Spleen (tissue), 11 donors: ENCODE data around the gene ANKRD6. TPM values are rescaled to one million over a fixed set of nuclear protein-coding genes. Genes with fewer than 3 reads are reported as not detected.

Source experiments
- DNase-seq: peaks from one replicate; pipeline ENCODE4 v3.0.0-alpha.2; 2020
- H3K27ac ChIP-seq, 8 donors: fragments of 200-600 bp; sonication (generic) in 7 of 8; 1 replicate in 4 of 8; 2 replicates in 4 of 8; pipeline versions ENCODE4 v1.5.0 to v1.8.0; 2016 to 2021; ENCODE audit warnings: inconsistent platforms in 4 of 8, mild to moderate bottlenecking in 4 of 8, moderate library complexity in 1 of 8
- H3K27me3 ChIP-seq, 7 donors: fragments of 200-600 bp; sonication (generic) in 6 of 7; replicated peaks in 1 of 7; 1 replicate in 4 of 7; 2 replicates in 3 of 7; pipeline versions ENCODE4 v1.5.0 to v1.8.0; 2016 to 2021; ENCODE audit warnings: inconsistent platforms in 3 of 7, mild to moderate bottlenecking in 1 of 7
- H3K36me3 ChIP-seq, 6 donors: fragments of 200-600 bp; sonication (generic) in 5 of 6; 1 replicate in 4 of 6; 2 replicates in 2 of 6; pipeline versions ENCODE4 v1.5.0 to v1.8.0; 2016 to 2021; ENCODE audit warnings: inconsistent platforms in 2 of 6
- H3K4me1 ChIP-seq, 6 donors: fragments of 200-600 bp; sonication (generic) in 5 of 6; 1 replicate in 3 of 6; 2 replicates in 3 of 6; pipeline versions ENCODE4 v1.5.0 to v1.8.0; 2016 to 2021; ENCODE audit warnings: inconsistent platforms in 3 of 6
- H3K4me3 ChIP-seq, 8 donors: fragments of 200-600 bp; sonication (generic) in 7 of 8; 1 replicate in 4 of 8; 2 replicates in 4 of 8; pipeline versions ENCODE4 v1.5.0 to v1.8.0; 2016 to 2021; ENCODE audit warnings: inconsistent platforms in 4 of 8, mild to moderate bottlenecking in 4 of 8, moderate library complexity in 2 of 8
- H3K9me3 ChIP-seq, 8 donors: fragments of 200-600 bp; sonication (generic) in 7 of 8; 1 replicate in 4 of 8; 2 replicates in 4 of 8; pipeline versions ENCODE4 v1.5.0 to v1.8.0; 2016 to 2021; ENCODE audit warnings: inconsistent platforms in 4 of 8
- POLR2A ChIP-seq, 3 donors: fragments of 450-650 bp; IDR thresholded peaks; one replicate each; pipeline ENCODE4 v1.5.1; 2017; ENCODE audit warnings: antibody characterized with exemption in 3 of 3, mild to moderate bottlenecking in 1 of 3
- POLR2AphosphoS5 ChIP-seq, 3 donors: sonication (generic); formaldehyde crosslinking; IDR thresholded peaks; one replicate each; pipeline ENCODE4 v1.5.1; 2017; ENCODE audit warnings: antibody characterized with exemption in 3 of 3
- WGBS, 5 donors: extraction: QIAGEN DNeasy Blood & Tissue Kit in 3 of 5; methylation state at CpG; one replicate each; pipeline versions ENCODE4 v1.1.5 to v1.1.7; 2013 to 2018; 5-methylcytosine and 5-hydroxymethylcytosine counted together
- intact Hi-C: fragments of 100-400 bp; cut with DNase I; formaldehyde crosslinking; loops from one replicate; pipeline ENCODE4 v1.15.0; 2023; ENCODE audit warnings: low total_unique reads
- polyA plus RNA-seq, 3 donors: library from polyadenylated mRNA; stranded (reverse); fragments of 200-250 nt; gene quantifications; one replicate each; pipeline ENCODE4 v1.2.1, GENCODE V29; 2013
- total RNA-seq, 7 donors: library from RNA; depleted of rRNA in 3 of 7; stranded (reverse); fragments of >200 nt in 3 of 7; fragmentation: NEBNext Ultra II Directional in 4 of 7; extraction: Animal tissue kit (Norgen Biotek cat#: 25700) in 4 of 7; gene quantifications; one replicate each; pipeline versions ENCODE4 v1.1.0 to v1.2.1, GENCODE V29; 2016 to 2021
- TF ChIP-seq, protein P1 (sequence below), 11 experiments: fragments of 200-600 bp in 7 of 11; fragments of 450-650 bp in 4 of 11; sonication (generic) in 4 of 11; IDR thresholded peaks in 8 of 11; conservative IDR thresholded peaks in 3 of 11; 1 replicate in 7 of 11; 2 replicates in 4 of 11; pipeline versions ENCODE4 v1.4.0 to v1.8.0; 2016 to 2021; ENCODE audit warnings: antibody characterized with exemption in 11 of 11, inconsistent platforms in 4 of 11, mild to moderate bottlenecking in 1 of 11
- donor health status: healthy with polysubstance abuse.
- donor health status: DM: no; HTN: no; CAD: no; lungs with moderate emphysema.
- donor health status: DM: no; HTN: no; CAD: no.
- donor health status: Bipolar disorder and iron deficiency.
- donor health status: healthy.
- donor health status: DM: no; HTN: no; CAD: no.
- donor health status: DM: yes; HTN: yes; CAD: no.

The ANKRD6 gene
- total and polyA plus RNA-seq, 10 donors: 2.2 to 18.4 (median 7.7) TPM

DNA sequence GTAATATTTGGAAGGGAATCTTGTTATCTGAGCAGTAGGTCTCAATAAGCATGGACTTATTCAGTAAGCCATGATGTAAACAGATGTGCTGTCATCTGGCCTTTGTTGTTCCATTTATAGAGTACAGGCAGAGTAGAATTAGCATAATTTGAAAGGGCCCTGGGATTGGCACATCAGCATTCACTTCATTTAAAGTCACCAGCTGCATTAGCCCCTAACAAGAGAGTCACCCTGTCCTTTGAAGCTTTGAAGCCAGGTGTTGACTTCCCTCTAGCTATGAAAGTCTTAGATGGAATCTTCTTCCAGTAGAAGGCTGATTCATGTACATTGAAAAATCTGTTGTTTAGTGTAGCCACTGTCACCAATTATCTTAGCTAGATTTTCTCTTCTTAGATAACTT is 95.9 kb downstream of the ANKRD6 start:
- intact Hi-C loops: no loop called here

DNA sequence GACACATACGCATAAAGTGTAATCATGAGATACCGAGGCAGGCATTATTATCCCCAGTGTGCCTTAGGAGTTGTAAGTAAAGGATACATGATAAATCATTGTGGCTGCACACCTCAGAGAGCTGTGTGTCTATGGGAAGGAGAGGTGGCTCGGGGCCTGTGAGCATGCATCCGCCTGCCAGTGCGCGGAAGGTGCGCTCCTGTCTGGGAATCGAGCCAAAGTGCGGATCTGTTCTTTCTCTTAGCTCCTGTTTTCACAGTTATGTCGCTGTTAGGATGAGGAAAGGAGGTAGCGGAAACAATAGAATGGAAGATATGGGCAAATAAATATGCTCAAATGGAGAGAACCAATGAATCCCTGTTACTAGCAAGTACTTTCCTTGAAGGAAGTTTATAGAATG is 98.0 kb downstream of the ANKRD6 start:
- no peaks in the 10 kb centered on the region for H3K27me3 ChIP-seq
- WGBS, 5 donors: 92 to 97% (median 97%) methylated on average over 11 of the region's 11 CpGs
- TF ChIP-seq, protein P1, sequence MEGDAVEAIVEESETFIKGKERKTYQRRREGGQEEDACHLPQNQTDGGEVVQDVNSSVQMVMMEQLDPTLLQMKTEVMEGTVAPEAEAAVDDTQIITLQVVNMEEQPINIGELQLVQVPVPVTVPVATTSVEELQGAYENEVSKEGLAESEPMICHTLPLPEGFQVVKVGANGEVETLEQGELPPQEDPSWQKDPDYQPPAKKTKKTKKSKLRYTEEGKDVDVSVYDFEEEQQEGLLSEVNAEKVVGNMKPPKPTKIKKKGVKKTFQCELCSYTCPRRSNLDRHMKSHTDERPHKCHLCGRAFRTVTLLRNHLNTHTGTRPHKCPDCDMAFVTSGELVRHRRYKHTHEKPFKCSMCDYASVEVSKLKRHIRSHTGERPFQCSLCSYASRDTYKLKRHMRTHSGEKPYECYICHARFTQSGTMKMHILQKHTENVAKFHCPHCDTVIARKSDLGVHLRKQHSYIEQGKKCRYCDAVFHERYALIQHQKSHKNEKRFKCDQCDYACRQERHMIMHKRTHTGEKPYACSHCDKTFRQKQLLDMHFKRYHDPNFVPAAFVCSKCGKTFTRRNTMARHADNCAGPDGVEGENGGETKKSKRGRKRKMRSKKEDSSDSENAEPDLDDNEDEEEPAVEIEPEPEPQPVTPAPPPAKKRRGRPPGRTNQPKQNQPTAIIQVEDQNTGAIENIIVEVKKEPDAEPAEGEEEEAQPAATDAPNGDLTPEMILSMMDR (IDR thresholded peaks at IDR 0.05 in 8 of 11, conservative IDR thresholded peaks at IDR 0.05 in 3 of 11): no peak
- TF ChIP-seq POLR2AphosphoS5 (IDR thresholded peaks at IDR 0.05) (no peak), POLR2A (IDR thresholded peaks at IDR 0.05) (no peak)
- H3K4me1 ChIP-seq: no peaks in the 10 kb centered on the region
- no peak for DNase-seq
- no peaks in the 10 kb centered on the region for H3K9me3 ChIP-seq
- H3K27ac ChIP-seq: no peak overlapping the region
- no peak overlapping the region for H3K4me3 ChIP-seq
- no peaks in the 10 kb centered on the region for H3K36me3 ChIP-seq
- intact Hi-C loops: no loop called here

More for the DNA sequence above, 95.9 kb downstream of the ANKRD6 start:
- Histone ChIP-seq H3K27ac (no peak overlapping the region), H3K36me3 (no peaks in the 10 kb centered on the region), H3K4me3 (no peak overlapping the region), H3K4me1 (no peaks in the 10 kb centered on the region), H3K9me3 (peaks cover 0 to 3% (median 0%) of the 10 kb centered on the region in 8 donors), H3K27me3 (no peaks in the 10 kb centered on the region)
- TF ChIP-seq POLR2AphosphoS5 (IDR thresholded peaks at IDR 0.05): no peak
- TF ChIP-seq, protein P1 (IDR thresholded peaks at IDR 0.05 in 8 of 11, conservative IDR thresholded peaks at IDR 0.05 in 3 of 11): no peak
- no peak for TF ChIP-seq POLR2A (IDR thresholded peaks at IDR 0.05)
- DNase-seq: no peak

DNA sequence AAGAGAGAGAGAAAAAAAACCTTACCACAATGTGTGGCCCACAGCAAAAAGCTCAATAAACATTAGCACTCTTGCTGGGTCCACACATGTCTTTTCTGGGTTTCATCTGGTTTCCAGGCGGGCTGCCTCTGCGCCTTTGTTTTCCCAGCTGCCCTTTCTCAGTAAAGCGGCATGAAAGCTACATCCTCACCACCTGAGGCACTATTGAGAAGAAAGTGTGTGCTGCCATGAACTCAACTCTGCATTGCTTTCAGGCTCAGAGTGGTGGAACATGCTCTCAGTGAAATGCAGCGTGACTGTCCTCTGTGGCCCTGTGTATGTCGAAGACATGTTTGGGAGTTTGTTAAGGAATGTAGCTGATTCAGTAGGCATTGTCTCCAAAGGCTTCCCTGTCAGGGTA is 103.3 kb downstream of the ANKRD6 start:
- TF ChIP-seq, protein P1 (IDR thresholded peaks at IDR 0.05 in 8 of 11, conservative IDR thresholded peaks at IDR 0.05 in 3 of 11): no peak
- TF ChIP-seq POLR2A (IDR thresholded peaks at IDR 0.05) (no peak), POLR2AphosphoS5 (IDR thresholded peaks at IDR 0.05) (no peak)
- Histone ChIP-seq H3K27ac (no peak overlapping the region), H3K4me3 (no peak overlapping the region), H3K4me1 (no peaks in the 10 kb centered on the region), H3K9me3 (no peaks in the 10 kb centered on the region), H3K27me3 (no peaks in the 10 kb centered on the region), H3K36me3 (no peaks in the 10 kb centered on the region)
- no peak for DNase-seq
- 86 to 97% (median 95%) methylated on average over 5 of the region's 5 CpGs for WGBS, 5 donors
- intact Hi-C loops: no loop called here

DNA sequence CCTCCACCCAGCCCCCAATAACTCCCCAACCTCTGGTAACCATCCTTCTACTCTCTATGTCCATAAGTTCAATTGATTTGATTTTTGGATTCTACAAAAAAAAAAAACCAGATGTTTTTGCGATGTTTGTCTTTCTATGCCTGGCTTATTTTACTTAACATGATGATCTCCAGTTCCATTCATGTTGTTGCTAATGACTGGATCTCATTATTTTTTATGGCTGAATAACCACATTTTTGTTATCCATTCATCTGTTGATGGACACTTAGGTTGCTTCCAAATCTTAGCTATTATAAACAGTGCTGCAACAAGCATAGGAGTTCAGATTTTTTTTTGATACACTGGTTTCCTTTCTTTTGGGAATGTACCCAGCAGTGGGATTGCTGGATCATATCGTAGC is 106.8 kb downstream of the ANKRD6 start:
- TF ChIP-seq, protein P1 (IDR thresholded peaks at IDR 0.05 in 8 of 11, conservative IDR thresholded peaks at IDR 0.05 in 3 of 11): no peak
- no peak overlapping the region for H3K27ac ChIP-seq
- WGBS, 5 donors: 90 to 99% (median 94%) methylated on average over 2 of the region's 2 CpGs
- intact Hi-C loops: no loop called here
- no peaks in the 10 kb centered on the region for H3K27me3 ChIP-seq
- no peaks in the 10 kb centered on the region for H3K9me3 ChIP-seq
- no peaks in the 10 kb centered on the region for H3K36me3 ChIP-seq
- no peak overlapping the region for H3K4me3 ChIP-seq
- no peak for DNase-seq
- no peaks in the 10 kb centered on the region for H3K4me1 ChIP-seq
